OCI-LY7 (cell line): ENCODE measurements around the gene UBXN6. TPM values are rescaled to one million over a fixed set of nuclear protein-coding genes. Genes with fewer than 3 reads are reported as not detected.
A peak's percentile ranks its signal among the peaks of the same experiment; 100 is the strongest.

Experiments
- BruUV-seq: library from RNA; stranded (reverse); fragments of 400-500 nt; replicated peaks from 2 replicates; lab custom pipeline; 2021; lab: Mats Ljungman, UMichigan
- CTCF ChIA-PET: fragments of 300-600 bp; sonication (Branson Sonifier 250); formaldehyde crosslinking; loops from one replicate; lab custom pipeline; 2022; ENCODE audit warnings: antibody characterized with exemption; ENCODE audit not compliant: unreplicated experiment; lab: Charles Lee
- POLR2A ChIA-PET: fragments of 300-600 bp; sonication (Branson Sonifier 250); formaldehyde crosslinking; loops from one replicate; lab custom pipeline; 2022; ENCODE audit warnings: antibody characterized with exemption; lab: Charles Lee
- DNase-seq: peaks from one replicate; pipeline ENCODE4 v3.0.0-alpha.2; 2015; ENCODE audit warnings: low spot score
- H2AFZ ChIP-seq: fragments of 200-600 bp; sonication (generic), shearing (Covaris generic); 2 replicates; pipeline ENCODE4 v1.6.1; 2014; ENCODE audit warnings: mild to moderate bottlenecking, antibody characterized with exemption, low read length, moderate library complexity
- H3K27ac ChIP-seq: fragments of 200-600 bp; sonication (generic); 2 replicates; pipeline ENCODE4 v1.5.1; 2014; ENCODE audit warnings: mixed run types, low read depth, mild to moderate bottlenecking, moderate library complexity, low read length, inconsistent platforms; ENCODE audit not compliant: poor library complexity, severe bottlenecking
- H3K36me3 ChIP-seq: fragments of 200-600 bp; sonication (generic); 2 replicates; pipeline ENCODE4 v1.6.1; 2014; ENCODE audit warnings: mild to moderate bottlenecking, antibody characterized with exemption, low read length, moderate library complexity, mixed read lengths; ENCODE audit not compliant: insufficient read depth
- H3K4me1 ChIP-seq: fragments of 200-600 bp; sonication (generic); 2 replicates; pipeline ENCODE4 v1.5.1; 2014; ENCODE audit warnings: mild to moderate bottlenecking, low read length; ENCODE audit not compliant: insufficient read depth, poor library complexity, severe bottlenecking
- H3K4me2 ChIP-seq: fragments of 200-600 bp; sonication (generic); 2 replicates; pipeline ENCODE4 v1.6.1; 2014; ENCODE audit warnings: mild to moderate bottlenecking, low read length
- H3K4me3 ChIP-seq: fragments of 200-600 bp; sonication (generic); 2 replicates; pipeline ENCODE4 v1.5.1; 2014; ENCODE audit warnings: mild to moderate bottlenecking, low read depth, low read length; ENCODE audit not compliant: poor library complexity, severe bottlenecking
- H3K79me2 ChIP-seq: fragments of 200-600 bp; sonication (generic); 2 replicates; pipeline ENCODE4 v1.6.1; 2016; ENCODE audit warnings: low read depth, mild to moderate bottlenecking, low read length, moderate library complexity, mixed read lengths; ENCODE audit not compliant: insufficient read depth
- H3K9me2 ChIP-seq: fragments of 200-600 bp; sonication (generic); 2 replicates; pipeline ENCODE4 v1.6.1; 2016; ENCODE audit warnings: mild to moderate bottlenecking, low read length, mixed read lengths; ENCODE audit not compliant: insufficient read depth
- H3K9me3 ChIP-seq: fragments of 200-600 bp; sonication (generic); 2 replicates; pipeline ENCODE4 v1.6.1; 2014; ENCODE audit warnings: mild to moderate bottlenecking, mixed run types, low read length, mixed read lengths
- H4K20me1 ChIP-seq: fragments of 200-600 bp; sonication (generic); 2 replicates; pipeline ENCODE4 v1.6.1; 2014; ENCODE audit warnings: mild to moderate bottlenecking, antibody characterized with exemption, low read length, moderate library complexity, mixed read lengths; ENCODE audit not compliant: insufficient read depth
- EZH2phosphoT487 ChIP-seq: fragments of 200-600 bp; sonication (generic); IDR thresholded peaks from 2 replicates; pipeline ENCODE4 v1.6.1; 2018; ENCODE audit warnings: low read depth, borderline replicate concordance, mild to moderate bottlenecking, mixed run types, antibody characterized with exemption, low read length, moderate library complexity, mixed read lengths
- intact Hi-C: fragments of 100-400 bp; cut with micrococcal nuclease; formaldehyde crosslinking; loops from one replicate; pipeline ENCODE4 v1.10.0; 2022; ENCODE audit not compliant: unreplicated experiment
- total RNA-seq, 2 experiments: library from RNA; depleted of rRNA in 1 of 2; stranded (reverse); fragments of >200 nt in 1 of 2; shearing (Covaris generic) in 1 of 2; gene quantifications; 2 replicates each; pipeline ENCODE4 v1.2.3, GENCODE V29; 2014 to 2022
- TF ChIP-seq, protein P1 (sequence below): fragments of 200-600 bp; sonication (generic); conservative IDR thresholded peaks from 2 replicates; pipeline ENCODE4 v1.5.1; 2014; ENCODE audit warnings: mild to moderate bottlenecking, antibody characterized with exemption, low read length, moderate library complexity, mixed read lengths

The UBXN6 gene
- total RNA-seq, 2 experiments from 2014 or later = 43.5 to 57.0 TPM

DNA sequence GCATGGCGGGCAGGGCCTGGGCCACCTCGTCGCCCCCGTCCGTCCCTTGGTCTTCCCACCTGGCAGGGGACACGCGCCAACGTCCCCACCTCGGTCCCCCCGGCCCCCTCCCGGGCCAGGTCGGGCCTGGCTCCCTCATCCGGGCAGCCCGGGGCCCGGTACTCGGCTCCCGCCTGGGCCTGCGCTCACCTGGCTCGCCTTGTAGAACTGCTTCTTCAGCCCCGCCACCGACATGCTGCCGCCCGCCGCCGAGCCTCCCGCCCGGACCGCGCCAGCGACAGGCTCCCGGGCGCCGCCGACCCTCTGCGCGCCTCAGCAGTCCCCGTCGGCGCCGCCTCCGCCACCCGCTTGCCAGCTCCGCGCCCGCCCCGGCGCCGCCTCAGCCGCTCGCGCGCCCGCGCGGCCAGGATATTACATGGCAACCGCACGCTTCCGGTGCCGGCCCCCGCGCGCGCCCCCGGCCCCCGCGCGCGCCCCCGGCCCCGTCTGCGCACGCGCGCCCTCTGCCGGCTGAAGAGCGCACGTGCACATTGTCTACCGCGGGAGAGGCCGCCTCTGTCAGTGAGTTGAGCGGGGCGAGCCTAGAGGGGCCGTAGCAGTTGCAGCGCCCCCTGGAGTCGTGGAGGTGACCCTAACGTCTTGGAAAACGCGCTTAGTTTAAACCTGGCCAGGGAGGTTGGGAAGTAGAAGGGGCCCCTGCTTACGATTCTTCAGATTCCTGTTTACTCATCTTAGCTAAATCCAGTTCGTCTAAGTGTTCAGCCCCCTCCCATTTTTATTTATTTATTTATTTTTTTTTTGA is 57.3 kb downstream of the UBXN6 start, which contains the start of gene SH3GL1:
TSS of gene SH3GL1 (minus strand) at position 413 of the 802 bp plus-strand sequence. CDS start at position 234, 179 bp downstream.
- Histone ChIP-seq H3K4me1 (peaks cover 38% of the 10 kb centered on the region), H3K27ac (peak within 1 kb of the TSS; percentile 69)

DNA sequence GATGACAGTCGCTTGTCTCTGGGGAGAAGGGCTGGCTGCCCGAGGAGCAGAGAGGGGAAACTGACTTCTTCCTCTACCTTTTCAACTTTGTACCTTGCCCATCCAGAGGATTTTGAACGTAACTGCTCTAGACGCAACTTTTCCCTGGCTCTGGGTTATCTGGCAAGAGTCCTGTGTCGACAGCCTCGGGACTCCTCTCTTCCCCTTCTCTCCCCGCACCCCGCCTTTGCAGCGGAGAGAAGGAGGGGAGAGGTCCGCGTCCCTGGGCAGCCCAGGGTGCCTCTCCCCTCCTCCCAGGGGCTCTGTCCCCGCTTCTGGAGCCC is 57.8 kb downstream of the UBXN6 start:
- Histone ChIP-seq H3K27ac (peak overlapping the region; percentile 69), H2AFZ (peak overlapping the region; percentile 27; the same call in 1 of the 2 replicates), H3K9me2 (no peaks in the 10 kb centered on the region), H3K79me2 (peaks cover 77% of the 10 kb centered on the region), H4K20me1 (peaks cover 29% of the 10 kb centered on the region), H3K4me1 (peaks cover 32% of the 10 kb centered on the region), H3K36me3 (peaks cover 60% of the 10 kb centered on the region), H3K9me3 (no peaks in the 10 kb centered on the region), H3K4me2 (peak overlapping the region; percentile 100), H3K4me3 (peak overlapping the region; percentile 96)
- intact Hi-C loops = loop anchor here (1.0 to 10.0 kb wide), 5 partner anchors 24 to 395 kb away; partner anchors contain the start of genes FEM1A, HDGFL2 and MPND
- TF ChIP-seq, protein P1, sequence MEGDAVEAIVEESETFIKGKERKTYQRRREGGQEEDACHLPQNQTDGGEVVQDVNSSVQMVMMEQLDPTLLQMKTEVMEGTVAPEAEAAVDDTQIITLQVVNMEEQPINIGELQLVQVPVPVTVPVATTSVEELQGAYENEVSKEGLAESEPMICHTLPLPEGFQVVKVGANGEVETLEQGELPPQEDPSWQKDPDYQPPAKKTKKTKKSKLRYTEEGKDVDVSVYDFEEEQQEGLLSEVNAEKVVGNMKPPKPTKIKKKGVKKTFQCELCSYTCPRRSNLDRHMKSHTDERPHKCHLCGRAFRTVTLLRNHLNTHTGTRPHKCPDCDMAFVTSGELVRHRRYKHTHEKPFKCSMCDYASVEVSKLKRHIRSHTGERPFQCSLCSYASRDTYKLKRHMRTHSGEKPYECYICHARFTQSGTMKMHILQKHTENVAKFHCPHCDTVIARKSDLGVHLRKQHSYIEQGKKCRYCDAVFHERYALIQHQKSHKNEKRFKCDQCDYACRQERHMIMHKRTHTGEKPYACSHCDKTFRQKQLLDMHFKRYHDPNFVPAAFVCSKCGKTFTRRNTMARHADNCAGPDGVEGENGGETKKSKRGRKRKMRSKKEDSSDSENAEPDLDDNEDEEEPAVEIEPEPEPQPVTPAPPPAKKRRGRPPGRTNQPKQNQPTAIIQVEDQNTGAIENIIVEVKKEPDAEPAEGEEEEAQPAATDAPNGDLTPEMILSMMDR = no peak
- TF ChIP-seq EZH2phosphoT487 = no peak
- no peak for DNase-seq
- CTCF ChIA-PET = interaction anchor here (0.6 kb wide), 1 partner anchor 37 kb away, joined by 4 read pairs; no protein-coding TSS in a partner anchor
- no TSS peak for BruUV-seq
- POLR2A ChIA-PET = no interaction called here

More for the DNA sequence above, 57.3 kb downstream of the UBXN6 start, which contains the start of gene SH3GL1:
- H3K4me2 ChIP-seq = peak within 1 kb of the TSS; percentile 100
- H3K9me2 ChIP-seq = no peaks in the 10 kb centered on the region
- POLR2A ChIA-PET = no interaction called here
- peaks cover 33% of the 10 kb centered on the region for H4K20me1 ChIP-seq
- H3K4me3 ChIP-seq = peak within 1 kb of the TSS; percentile 96
- CTCF ChIA-PET = interaction anchor here (0.6 kb wide), 1 partner anchor 37 kb away, joined by 4 read pairs; no protein-coding TSS in a partner anchor
- peak within 1 kb of the TSS; percentile 27; the same call in 1 of the 2 replicates for H2AFZ ChIP-seq
- intact Hi-C loops = loop anchor here (1.0 to 10.0 kb wide), 5 partner anchors 25 to 394 kb away; partner anchors contain the start of genes FEM1A, HDGFL2 and MPND
- TF ChIP-seq, protein P1 = peak; percentile 86
- no peak for TF ChIP-seq EZH2phosphoT487
- no TSS peak for BruUV-seq
- H3K36me3 ChIP-seq = peaks cover 60% of the 10 kb centered on the region
- no peaks in the 10 kb centered on the region for H3K9me3 ChIP-seq
- H3K79me2 ChIP-seq = peaks cover 77% of the 10 kb centered on the region
- peak; percentile 94 for DNase-seq
